ENCODE data around the gene EXOC6B.

The EXOC6B gene

GRCh38 chr2:72141032-72141645 is 684.7 kb downstream of the EXOC6B start:
- no peaks in the 10 kb centered on the region for H3K9me3 ChIP-seq (ENCODE audit: insufficient read depth, low read depth, low read length)
- H2AFZ ChIP-seq (ENCODE audit: low read length), result no peak overlapping the region
- H3K9me2 ChIP-seq (replicated peaks; ENCODE audit: low read depth, low read length), result no peaks in the 10 kb centered on the region
- H3K36me3 ChIP-seq (ENCODE audit: insufficient read depth, low read length), result no peaks in the 10 kb centered on the region
- no peaks in the 10 kb centered on the region for H3F3A ChIP-seq (ENCODE audit: low read depth)
- H3K79me2 ChIP-seq (ENCODE audit: insufficient read depth, low read length), result no peaks in the 10 kb centered on the region
- no peak overlapping the region for H3K4me2 ChIP-seq (ENCODE audit: low read depth, low read length, poor library complexity, severe bottlenecking)
- H3K4me1 ChIP-seq (ENCODE audit: insufficient read depth, low read length, poor library complexity, severe bottlenecking), result no peaks in the 10 kb centered on the region
- H3K9ac ChIP-seq (ENCODE audit: low read depth, low read length, poor library complexity, severe bottlenecking), result no peak overlapping the region
- TF ChIP-seq, protein P1, sequence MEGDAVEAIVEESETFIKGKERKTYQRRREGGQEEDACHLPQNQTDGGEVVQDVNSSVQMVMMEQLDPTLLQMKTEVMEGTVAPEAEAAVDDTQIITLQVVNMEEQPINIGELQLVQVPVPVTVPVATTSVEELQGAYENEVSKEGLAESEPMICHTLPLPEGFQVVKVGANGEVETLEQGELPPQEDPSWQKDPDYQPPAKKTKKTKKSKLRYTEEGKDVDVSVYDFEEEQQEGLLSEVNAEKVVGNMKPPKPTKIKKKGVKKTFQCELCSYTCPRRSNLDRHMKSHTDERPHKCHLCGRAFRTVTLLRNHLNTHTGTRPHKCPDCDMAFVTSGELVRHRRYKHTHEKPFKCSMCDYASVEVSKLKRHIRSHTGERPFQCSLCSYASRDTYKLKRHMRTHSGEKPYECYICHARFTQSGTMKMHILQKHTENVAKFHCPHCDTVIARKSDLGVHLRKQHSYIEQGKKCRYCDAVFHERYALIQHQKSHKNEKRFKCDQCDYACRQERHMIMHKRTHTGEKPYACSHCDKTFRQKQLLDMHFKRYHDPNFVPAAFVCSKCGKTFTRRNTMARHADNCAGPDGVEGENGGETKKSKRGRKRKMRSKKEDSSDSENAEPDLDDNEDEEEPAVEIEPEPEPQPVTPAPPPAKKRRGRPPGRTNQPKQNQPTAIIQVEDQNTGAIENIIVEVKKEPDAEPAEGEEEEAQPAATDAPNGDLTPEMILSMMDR (conservative IDR thresholded peaks at IDR 0.05; ENCODE audit: low read length), result no peak
- no peak for TF ChIP-seq EZH2phosphoT487 (IDR thresholded peaks at IDR 0.05; ENCODE audit: borderline replicate concordance)
- no peaks in the 10 kb centered on the region for H3K27me3 ChIP-seq (ENCODE audit: insufficient read depth, low read length, poor library complexity, severe bottlenecking)
- H3K4me3 ChIP-seq (ENCODE audit: low read length, poor library complexity, severe bottlenecking), result no peak overlapping the region
- H4K20me1 ChIP-seq (ENCODE audit: insufficient read depth, low read length, poor library complexity, severe bottlenecking), result no peaks in the 10 kb centered on the region

- Histone ChIP-seq H3K4me3 (ENCODE audit: low read length, poor library complexity, severe bottlenecking) (no peak overlapping the region), H4K20me1 (ENCODE audit: insufficient read depth, low read length, poor library complexity, severe bottlenecking) (no peaks in the 10 kb centered on the region), H3K9me2 (replicated peaks; ENCODE audit: low read depth, low read length) (no peaks in the 10 kb centered on the region), H3K79me2 (ENCODE audit: insufficient read depth, low read length) (no peaks in the 10 kb centered on the region), H3K4me1 (ENCODE audit: insufficient read depth, low read length, poor library complexity, severe bottlenecking) (no peaks in the 10 kb centered on the region), H2AFZ (ENCODE audit: low read length) (no peak overlapping the region), H3K4me2 (ENCODE audit: low read depth, low read length, poor library complexity, severe bottlenecking) (no peak overlapping the region), H3F3A (ENCODE audit: low read depth) (no peaks in the 10 kb centered on the region), H3K9ac (ENCODE audit: low read depth, low read length, poor library complexity, severe bottlenecking) (no peak overlapping the region), H3K9me3 (ENCODE audit: insufficient read depth, low read depth, low read length) (no peaks in the 10 kb centered on the region), H3K27me3 (ENCODE audit: insufficient read depth, low read length, poor library complexity, severe bottlenecking) (no peaks in the 10 kb centered on the region), H3K36me3 (ENCODE audit: insufficient read depth, low read length) (no peaks in the 10 kb centered on the region)
- TF ChIP-seq EZH2phosphoT487 (IDR thresholded peaks at IDR 0.05; ENCODE audit: borderline replicate concordance), result no peak
- TF ChIP-seq, protein P1 (conservative IDR thresholded peaks at IDR 0.05; ENCODE audit: low read length), result no peak
These were observed 685.2 kb downstream of the EXOC6B start for GRCh38 chr2:72140621-72140960.

DNA sequence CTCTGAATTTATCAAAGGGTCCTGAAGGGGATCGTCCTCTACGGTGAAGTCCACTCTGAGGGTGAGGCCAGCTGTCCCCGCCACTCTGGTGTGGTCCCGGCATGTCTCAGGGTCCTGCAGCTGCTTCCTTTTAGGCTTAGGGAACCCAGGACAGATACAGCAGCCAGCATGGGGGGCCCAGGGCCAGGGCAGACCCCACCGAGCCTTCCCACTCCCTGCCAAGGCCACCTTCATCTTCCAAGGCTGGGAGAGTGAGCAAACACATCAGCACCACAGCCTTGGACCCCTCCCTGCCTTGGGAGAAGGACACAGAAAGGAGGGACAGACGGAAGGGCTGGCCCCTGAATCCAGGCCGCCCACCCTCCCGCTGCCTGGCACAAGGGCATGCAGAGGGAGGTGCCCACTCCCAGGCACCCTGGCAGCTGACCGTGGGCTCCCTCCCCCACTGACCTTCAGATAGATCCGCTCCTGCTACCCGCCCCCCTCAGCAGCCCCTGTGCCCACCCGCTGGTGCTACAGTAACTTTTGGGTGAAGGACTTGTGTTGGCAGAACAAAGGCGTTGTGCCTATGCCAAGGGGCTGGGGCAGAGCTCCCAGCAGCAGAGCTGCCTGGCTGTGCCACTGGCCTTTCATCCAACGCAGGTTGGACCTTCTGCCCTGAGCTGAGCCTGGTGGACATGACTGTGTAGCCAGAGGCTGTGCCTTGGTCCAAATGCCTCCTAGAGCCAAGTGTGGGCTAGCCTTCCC is 685.8 kb downstream of the EXOC6B start:
- Histone ChIP-seq H2AFZ (ENCODE audit: low read length) (no peak overlapping the region), H3F3A (ENCODE audit: low read depth) (no peaks in the 10 kb centered on the region), H3K79me2 (ENCODE audit: insufficient read depth, low read length) (no peaks in the 10 kb centered on the region), H3K9me3 (ENCODE audit: insufficient read depth, low read depth, low read length) (no peaks in the 10 kb centered on the region), H3K4me1 (ENCODE audit: insufficient read depth, low read length, poor library complexity, severe bottlenecking) (no peaks in the 10 kb centered on the region), H3K27me3 (ENCODE audit: insufficient read depth, low read length, poor library complexity, severe bottlenecking) (no peaks in the 10 kb centered on the region), H3K9me2 (replicated peaks; ENCODE audit: low read depth, low read length) (no peaks in the 10 kb centered on the region), H3K4me2 (ENCODE audit: low read depth, low read length, poor library complexity, severe bottlenecking) (no peak overlapping the region), H4K20me1 (ENCODE audit: insufficient read depth, low read length, poor library complexity, severe bottlenecking) (no peaks in the 10 kb centered on the region), H3K9ac (ENCODE audit: low read depth, low read length, poor library complexity, severe bottlenecking) (no peak overlapping the region), H3K36me3 (ENCODE audit: insufficient read depth, low read length) (no peaks in the 10 kb centered on the region), H3K4me3 (ENCODE audit: low read length, poor library complexity, severe bottlenecking) (no peak overlapping the region)
- TF ChIP-seq, protein P1 (conservative IDR thresholded peaks at IDR 0.05; ENCODE audit: low read length), result no peak
- TF ChIP-seq EZH2phosphoT487 (IDR thresholded peaks at IDR 0.05; ENCODE audit: borderline replicate concordance), result no peak
